ENCODE data around the gene RIMS3. TPM values are rescaled to one million over a fixed set of nuclear protein-coding genes. Genes with fewer than 3 reads are reported as not detected.

RIMS3 gene
- polyA plus RNA-seq, 1 donor from 2014 or later, result 31.6 TPM

DNA sequence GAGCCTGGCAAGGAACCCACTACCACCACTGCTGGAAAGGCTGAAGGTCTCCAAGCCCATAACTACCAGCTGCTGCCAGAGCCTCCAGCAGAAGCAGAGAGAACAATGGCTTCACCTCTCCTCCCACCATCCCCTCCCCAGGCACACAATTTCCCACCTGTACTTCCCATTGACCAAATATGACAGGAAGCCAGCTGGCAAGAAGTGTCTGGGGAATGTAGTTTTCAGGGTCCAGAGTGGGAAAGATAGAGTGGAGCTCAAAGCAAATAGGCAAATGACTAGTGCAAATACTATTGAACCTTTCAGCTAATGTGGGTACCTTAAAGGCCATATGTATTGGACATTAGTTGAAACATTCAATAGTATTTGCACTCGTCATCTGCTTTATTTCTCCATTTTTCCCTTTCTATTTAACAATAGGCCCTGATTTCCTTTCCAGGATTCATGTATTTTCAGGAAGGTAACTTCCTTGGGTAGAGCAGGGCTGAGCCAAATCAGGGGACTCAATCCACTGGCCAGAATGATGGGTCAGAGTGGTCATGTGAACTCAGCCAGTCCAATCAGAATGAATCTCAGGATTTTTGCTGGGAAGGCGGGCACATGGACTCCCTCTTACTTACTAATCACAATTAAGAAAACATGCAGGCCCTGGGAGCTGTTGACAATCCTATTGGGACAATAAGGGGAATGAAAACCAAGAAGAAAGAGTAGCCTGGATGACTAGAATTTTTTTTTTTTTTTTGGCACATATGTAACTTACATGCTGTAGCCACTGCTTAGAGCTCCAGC is 13.9 kb upstream of the RIMS3 start:
- H4K20me1 ChIP-seq (ENCODE audit: insufficient read depth), result no peaks in the 10 kb centered on the region
- TF ChIP-seq TAF1 (IDR thresholded peaks at IDR 0.05; ENCODE audit: low read depth) (no peak), EZH2 (IDR thresholded peaks at IDR 0.05; ENCODE audit: borderline replicate concordance, insufficient read depth, low read length, poor library complexity, severe bottlenecking) (no peak), SMC3 (conservative IDR thresholded peaks at IDR 0.05; ENCODE audit: poor library complexity) (no peak), MXI1 (conservative IDR thresholded peaks at IDR 0.05; ENCODE audit: poor library complexity, severe bottlenecking) (no peak), RAD21 (conservative IDR thresholded peaks at IDR 0.05) (no peak), EP300 (conservative IDR thresholded peaks at IDR 0.05; ENCODE audit: poor library complexity, severe bottlenecking) (no peak), POLR2AphosphoS5 (IDR thresholded peaks at IDR 0.05) (no peak)
- TF ChIP-seq, protein P1, sequence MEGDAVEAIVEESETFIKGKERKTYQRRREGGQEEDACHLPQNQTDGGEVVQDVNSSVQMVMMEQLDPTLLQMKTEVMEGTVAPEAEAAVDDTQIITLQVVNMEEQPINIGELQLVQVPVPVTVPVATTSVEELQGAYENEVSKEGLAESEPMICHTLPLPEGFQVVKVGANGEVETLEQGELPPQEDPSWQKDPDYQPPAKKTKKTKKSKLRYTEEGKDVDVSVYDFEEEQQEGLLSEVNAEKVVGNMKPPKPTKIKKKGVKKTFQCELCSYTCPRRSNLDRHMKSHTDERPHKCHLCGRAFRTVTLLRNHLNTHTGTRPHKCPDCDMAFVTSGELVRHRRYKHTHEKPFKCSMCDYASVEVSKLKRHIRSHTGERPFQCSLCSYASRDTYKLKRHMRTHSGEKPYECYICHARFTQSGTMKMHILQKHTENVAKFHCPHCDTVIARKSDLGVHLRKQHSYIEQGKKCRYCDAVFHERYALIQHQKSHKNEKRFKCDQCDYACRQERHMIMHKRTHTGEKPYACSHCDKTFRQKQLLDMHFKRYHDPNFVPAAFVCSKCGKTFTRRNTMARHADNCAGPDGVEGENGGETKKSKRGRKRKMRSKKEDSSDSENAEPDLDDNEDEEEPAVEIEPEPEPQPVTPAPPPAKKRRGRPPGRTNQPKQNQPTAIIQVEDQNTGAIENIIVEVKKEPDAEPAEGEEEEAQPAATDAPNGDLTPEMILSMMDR (IDR thresholded peaks at IDR 0.05; ENCODE audit: poor library complexity, severe bottlenecking), result no peak
- TF ChIP-seq, protein P2, sequence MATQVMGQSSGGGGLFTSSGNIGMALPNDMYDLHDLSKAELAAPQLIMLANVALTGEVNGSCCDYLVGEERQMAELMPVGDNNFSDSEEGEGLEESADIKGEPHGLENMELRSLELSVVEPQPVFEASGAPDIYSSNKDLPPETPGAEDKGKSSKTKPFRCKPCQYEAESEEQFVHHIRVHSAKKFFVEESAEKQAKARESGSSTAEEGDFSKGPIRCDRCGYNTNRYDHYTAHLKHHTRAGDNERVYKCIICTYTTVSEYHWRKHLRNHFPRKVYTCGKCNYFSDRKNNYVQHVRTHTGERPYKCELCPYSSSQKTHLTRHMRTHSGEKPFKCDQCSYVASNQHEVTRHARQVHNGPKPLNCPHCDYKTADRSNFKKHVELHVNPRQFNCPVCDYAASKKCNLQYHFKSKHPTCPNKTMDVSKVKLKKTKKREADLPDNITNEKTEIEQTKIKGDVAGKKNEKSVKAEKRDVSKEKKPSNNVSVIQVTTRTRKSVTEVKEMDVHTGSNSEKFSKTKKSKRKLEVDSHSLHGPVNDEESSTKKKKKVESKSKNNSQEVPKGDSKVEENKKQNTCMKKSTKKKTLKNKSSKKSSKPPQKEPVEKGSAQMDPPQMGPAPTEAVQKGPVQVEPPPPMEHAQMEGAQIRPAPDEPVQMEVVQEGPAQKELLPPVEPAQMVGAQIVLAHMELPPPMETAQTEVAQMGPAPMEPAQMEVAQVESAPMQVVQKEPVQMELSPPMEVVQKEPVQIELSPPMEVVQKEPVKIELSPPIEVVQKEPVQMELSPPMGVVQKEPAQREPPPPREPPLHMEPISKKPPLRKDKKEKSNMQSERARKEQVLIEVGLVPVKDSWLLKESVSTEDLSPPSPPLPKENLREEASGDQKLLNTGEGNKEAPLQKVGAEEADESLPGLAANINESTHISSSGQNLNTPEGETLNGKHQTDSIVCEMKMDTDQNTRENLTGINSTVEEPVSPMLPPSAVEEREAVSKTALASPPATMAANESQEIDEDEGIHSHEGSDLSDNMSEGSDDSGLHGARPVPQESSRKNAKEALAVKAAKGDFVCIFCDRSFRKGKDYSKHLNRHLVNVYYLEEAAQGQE (IDR thresholded peaks at IDR 0.05; ENCODE audit: borderline replicate concordance), result no peak
- H3K4me3 ChIP-seq (ENCODE audit: low read length), result no peak overlapping the region
- H3K9me3 ChIP-seq (ENCODE audit: low read length), result no peaks in the 10 kb centered on the region
- no peak overlapping the region for H3K27ac ChIP-seq (ENCODE audit: low read length)
- no peak overlapping the region for H3K4me2 ChIP-seq (ENCODE audit: low read length)
- no peak overlapping the region for H3K9ac ChIP-seq (ENCODE audit: low read length)
- no peak overlapping the region for H2AFZ ChIP-seq (ENCODE audit: low read depth, low read length)
- H3K9me2 ChIP-seq (ENCODE audit: insufficient read depth, low read length), result no peaks in the 10 kb centered on the region
- H3K79me2 ChIP-seq (replicated peaks; ENCODE audit: insufficient read depth, low read length), result no peaks in the 10 kb centered on the region
- no peaks in the 10 kb centered on the region for H3K27me3 ChIP-seq (ENCODE audit: insufficient read depth, low read depth, low read length)
- no peaks in the 10 kb centered on the region for H3F3A ChIP-seq (ENCODE audit: insufficient read depth, low read length, poor library complexity, severe bottlenecking)
- H3K36me3 ChIP-seq (ENCODE audit: insufficient read depth, low read length), result no peaks in the 10 kb centered on the region

DNA sequence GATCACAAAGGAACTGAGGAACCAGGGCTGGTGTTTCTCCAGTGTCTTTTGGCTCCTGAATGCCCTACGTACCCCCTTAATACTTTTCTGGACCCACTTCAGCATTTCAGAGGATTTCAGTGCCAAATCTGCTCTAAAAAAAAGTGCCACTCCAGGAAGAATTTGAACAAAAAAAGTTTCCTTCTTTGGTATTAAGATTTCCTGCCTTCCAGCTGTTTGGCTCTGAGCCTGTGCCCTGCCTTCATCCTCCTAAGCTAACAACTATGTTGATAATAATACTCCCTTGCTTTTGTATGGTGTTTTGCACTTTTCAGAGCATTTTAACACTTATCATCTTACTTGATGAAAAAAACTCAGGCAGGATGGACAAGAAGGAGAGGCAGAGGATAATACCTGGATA is 11.0 kb upstream of the RIMS3 start:
- no peak for TF ChIP-seq POLR2AphosphoS5 (IDR thresholded peaks at IDR 0.05)
- TF ChIP-seq MXI1 (conservative IDR thresholded peaks at IDR 0.05; ENCODE audit: poor library complexity, severe bottlenecking), result no peak
- no peak for TF ChIP-seq SMC3 (conservative IDR thresholded peaks at IDR 0.05; ENCODE audit: poor library complexity)
- no peak for TF ChIP-seq EZH2 (IDR thresholded peaks at IDR 0.05; ENCODE audit: borderline replicate concordance, insufficient read depth, low read length, poor library complexity, severe bottlenecking)
- TF ChIP-seq, protein P2 (IDR thresholded peaks at IDR 0.05; ENCODE audit: borderline replicate concordance), result no peak
- TF ChIP-seq RAD21 (conservative IDR thresholded peaks at IDR 0.05), result no peak
- TF ChIP-seq TAF1 (IDR thresholded peaks at IDR 0.05; ENCODE audit: low read depth), result no peak
- TF ChIP-seq EP300 (conservative IDR thresholded peaks at IDR 0.05; ENCODE audit: poor library complexity, severe bottlenecking), result no peak
- TF ChIP-seq, protein P1 (IDR thresholded peaks at IDR 0.05; ENCODE audit: poor library complexity, severe bottlenecking), result no peak
- Histone ChIP-seq H3K9ac (ENCODE audit: low read length) (no peak overlapping the region), H3K27me3 (ENCODE audit: insufficient read depth, low read depth, low read length) (no peaks in the 10 kb centered on the region), H4K20me1 (ENCODE audit: insufficient read depth) (no peaks in the 10 kb centered on the region), H3K27ac (ENCODE audit: low read length) (no peak overlapping the region), H3K9me2 (ENCODE audit: insufficient read depth, low read length) (no peaks in the 10 kb centered on the region), H3K4me3 (ENCODE audit: low read length) (no peak overlapping the region), H3K79me2 (replicated peaks; ENCODE audit: insufficient read depth, low read length) (no peaks in the 10 kb centered on the region), H3F3A (ENCODE audit: insufficient read depth, low read length, poor library complexity, severe bottlenecking) (no peaks in the 10 kb centered on the region), H3K4me2 (ENCODE audit: low read length) (no peak overlapping the region), H3K9me3 (ENCODE audit: low read length) (no peaks in the 10 kb centered on the region), H3K36me3 (ENCODE audit: insufficient read depth, low read length) (no peaks in the 10 kb centered on the region), H2AFZ (ENCODE audit: low read depth, low read length) (no peak overlapping the region)

All from neural cell (in vitro differentiated cells).